ENCODE results near the gene CD33.

CD33 gene

GRCh38 chr19:51227326-51227725, 2.4 kb downstream of the CD33 start:
- no peaks in the 10 kb centered on the region for H3K9me2 ChIP-seq (replicated peaks; ENCODE audit: control insufficient read depth, low read length)
- no peak for TF ChIP-seq EZH2phosphoT487 (IDR thresholded peaks at IDR 0.05; ENCODE audit: borderline replicate concordance, low read length)
- TF ChIP-seq CTCF (IDR thresholded peaks at IDR 0.05; ENCODE audit: low read depth, low read length, poor library complexity, severe bottlenecking), result no peak
- peaks cover 69% of the 10 kb centered on the region for H3K79me2 ChIP-seq (ENCODE audit: control insufficient read depth, low read length)
- peak overlapping the region; percentile 50 for H3K27ac ChIP-seq (ENCODE audit: low read depth, low read length)
- H3K4me3 ChIP-seq (ENCODE audit: low read length), result peak overlapping the region; percentile 90
- no peaks in the 10 kb centered on the region for H3K27me3 ChIP-seq (ENCODE audit: control insufficient read depth, low read length)
- H3K36me3 ChIP-seq (ENCODE audit: control insufficient read depth, low read length), result peaks cover 36% of the 10 kb centered on the region
- peaks cover 66% of the 10 kb centered on the region for H3K4me1 ChIP-seq (ENCODE audit: control insufficient read depth, low read length)
- no peaks in the 10 kb centered on the region for H4K20me1 ChIP-seq (ENCODE audit: control insufficient read depth, insufficient read depth, low read depth, low read length)
- peak overlapping the region; percentile 90 for H3K4me2 ChIP-seq (ENCODE audit: low read length)
- no peaks in the 10 kb centered on the region for H3K9me3 ChIP-seq (ENCODE audit: control insufficient read depth, insufficient read depth, low read length)
- peaks cover 12% of the 10 kb centered on the region for H3F3A ChIP-seq (ENCODE audit: control insufficient read depth, insufficient read depth)

- no peaks in the 10 kb centered on the region for H4K20me1 ChIP-seq (ENCODE audit: control insufficient read depth, insufficient read depth, low read depth, low read length)
- H3K27me3 ChIP-seq (ENCODE audit: control insufficient read depth, low read length), result no peaks in the 10 kb centered on the region
- TF ChIP-seq EZH2phosphoT487 (IDR thresholded peaks at IDR 0.05; ENCODE audit: borderline replicate concordance, low read length) (no peak), CTCF (IDR thresholded peaks at IDR 0.05; ENCODE audit: low read depth, low read length, poor library complexity, severe bottlenecking) (no peak)
- no peaks in the 10 kb centered on the region for H3K9me2 ChIP-seq (replicated peaks; ENCODE audit: control insufficient read depth, low read length)
- H3K79me2 ChIP-seq (ENCODE audit: control insufficient read depth, low read length), result peaks cover 74% of the 10 kb centered on the region
- H3K36me3 ChIP-seq (ENCODE audit: control insufficient read depth, low read length), result peaks cover 39% of the 10 kb centered on the region
- H3K27ac ChIP-seq (ENCODE audit: low read depth, low read length), result peak overlapping the region; percentile 50; the same call in 1 of the 2 replicates
- peak overlapping the region; percentile 90 for H3K4me3 ChIP-seq (ENCODE audit: low read length)
- no peaks in the 10 kb centered on the region for H3K9me3 ChIP-seq (ENCODE audit: control insufficient read depth, insufficient read depth, low read length)
- peaks cover 63% of the 10 kb centered on the region for H3K4me1 ChIP-seq (ENCODE audit: control insufficient read depth, low read length)
- H3K4me2 ChIP-seq (ENCODE audit: low read length), result peak overlapping the region; percentile 90
- H3F3A ChIP-seq (ENCODE audit: control insufficient read depth, insufficient read depth), result peaks cover 12% of the 10 kb centered on the region
These were observed 3.1 kb downstream of the CD33 start for GRCh38 chr19:51227966-51228365.

GRCh38 chr19:51240866-51241265, 16.0 kb downstream of the CD33 start:
- Histone ChIP-seq H3K4me2 (ENCODE audit: low read length) (no peak overlapping the region), H4K20me1 (ENCODE audit: control insufficient read depth, insufficient read depth, low read depth, low read length) (no peaks in the 10 kb centered on the region), H3K9me2 (replicated peaks; ENCODE audit: control insufficient read depth, low read length) (no peaks in the 10 kb centered on the region), H3F3A (ENCODE audit: control insufficient read depth, insufficient read depth) (no peaks in the 10 kb centered on the region), H3K79me2 (ENCODE audit: control insufficient read depth, low read length) (no peaks in the 10 kb centered on the region), H3K4me1 (ENCODE audit: control insufficient read depth, low read length) (no peaks in the 10 kb centered on the region), H3K9me3 (ENCODE audit: control insufficient read depth, insufficient read depth, low read length) (no peaks in the 10 kb centered on the region), H3K36me3 (ENCODE audit: control insufficient read depth, low read length) (peaks cover 45% of the 10 kb centered on the region), H3K27ac (ENCODE audit: low read depth, low read length) (no peak overlapping the region), H3K27me3 (ENCODE audit: control insufficient read depth, low read length) (no peaks in the 10 kb centered on the region), H3K4me3 (ENCODE audit: low read length) (no peak overlapping the region)
- no peak for TF ChIP-seq EZH2phosphoT487 (IDR thresholded peaks at IDR 0.05; ENCODE audit: borderline replicate concordance, low read length)
- TF ChIP-seq CTCF (IDR thresholded peaks at IDR 0.05; ENCODE audit: low read depth, low read length, poor library complexity, severe bottlenecking), result no peak
